DND-41 (cell line): ENCODE measurements around the gene FSIP1.

ENCODE experiments used
- ATAC-seq: fragments of 200-7000 bp; cut with Tn5 transposase; 3 replicates; pipeline ENCODE4 v1.9.1; 2021; ENCODE audit warnings: low read depth; ENCODE audit not compliant: insufficient read depth
- DNase-seq: peaks from one replicate; pipeline ENCODE4 v3.0.0-alpha.2; 2020
- H2AFZ ChIP-seq: 2 replicates; pipeline ENCODE4 v1.6.0; 2012; ENCODE audit warnings: low read depth, low read length
- H3K27ac ChIP-seq: 2 replicates; pipeline ENCODE4 v1.5.1; 2012; ENCODE audit warnings: low read length, inconsistent platforms
- H3K27me3 ChIP-seq: fragments of 200-600 bp; sonication (generic); 2 replicates; pipeline ENCODE4 v1.6.0; 2012; ENCODE audit warnings: low read length, mild to moderate bottlenecking, inconsistent platforms; ENCODE audit not compliant: insufficient read depth, poor library complexity
- H3K36me3 ChIP-seq: 2 replicates; pipeline ENCODE4 v1.5.1; 2012; ENCODE audit warnings: low read length, inconsistent platforms; ENCODE audit not compliant: insufficient read depth
- H3K4me1 ChIP-seq: 2 replicates; pipeline ENCODE4 v1.5.1; 2012; ENCODE audit warnings: mild to moderate bottlenecking, low read length; ENCODE audit not compliant: insufficient read depth
- H3K4me2 ChIP-seq: 2 replicates; pipeline ENCODE4 v1.6.0; 2012; ENCODE audit warnings: mild to moderate bottlenecking, moderate library complexity, low read length, inconsistent platforms; ENCODE audit not compliant: insufficient read depth
- H3K4me3 ChIP-seq, 2 experiments: fragments of 200-600 bp in 1 of 2; shearing (Covaris generic) in 1 of 2; 2 replicates each; pipeline ENCODE4 v1.5.1; 2012 to 2016; ENCODE audit warnings: inconsistent platforms in 2 of 2, low read length in 2 of 2, mild to moderate bottlenecking in 2 of 2, low read depth in 1 of 2, moderate library complexity in 1 of 2
- H3K79me2 ChIP-seq: 2 replicates; pipeline ENCODE4 v1.6.0; 2012; ENCODE audit warnings: low read length, inconsistent platforms; ENCODE audit not compliant: insufficient read depth
- H3K9ac ChIP-seq: 2 replicates; pipeline ENCODE4 v1.6.0; 2012; ENCODE audit warnings: low read depth, mild to moderate bottlenecking, inconsistent platforms, low read length, moderate library complexity
- H3K9me3 ChIP-seq: 2 replicates; pipeline ENCODE4 v1.5.1; 2012; ENCODE audit warnings: low read length, moderate library complexity, mild to moderate bottlenecking, inconsistent platforms; ENCODE audit not compliant: insufficient read depth, severe bottlenecking
- H4K20me1 ChIP-seq: 2 replicates; pipeline ENCODE4 v1.6.0; 2012; ENCODE audit warnings: low read length; ENCODE audit not compliant: insufficient read depth
- CTCF ChIP-seq: IDR thresholded peaks from 2 replicates; pipeline ENCODE4 v1.5.1; 2012; ENCODE audit warnings: borderline replicate concordance, low read length, moderate library complexity, mild to moderate bottlenecking; ENCODE audit not compliant: poor library complexity, severe bottlenecking; ENCODE audit errors: extremely low read depth
- EZH2 ChIP-seq: IDR thresholded peaks from 3 replicates; pipeline ENCODE4 v1.6.1; 2012; ENCODE audit warnings: borderline replicate concordance, low read depth, mild to moderate bottlenecking, moderate library complexity, low read length, inconsistent platforms; ENCODE audit not compliant: severe bottlenecking

The FSIP1 gene

GRCh38 chr15:39717134-39717533, 65.5 kb downstream of the FSIP1 start:
- H3K27me3 ChIP-seq, result peaks cover 4% of the 10 kb centered on the region
- H3K4me1 ChIP-seq, result no peaks in the 10 kb centered on the region
- H3K4me2 ChIP-seq, result no peak overlapping the region
- no peak overlapping the region for H2AFZ ChIP-seq
- no peaks in the 10 kb centered on the region for H4K20me1 ChIP-seq
- H3K27ac ChIP-seq, result no peak overlapping the region
- H3K9me3 ChIP-seq, result no peaks in the 10 kb centered on the region
- no peak for DNase-seq
- TF ChIP-seq CTCF (no peak), EZH2 (no peak)
- no peaks in the 10 kb centered on the region for H3K79me2 ChIP-seq
- no peaks in the 10 kb centered on the region for H3K36me3 ChIP-seq
- no peak overlapping the region for H3K9ac ChIP-seq
- no peak overlapping the region for H3K4me3 ChIP-seq
- ATAC-seq, result no peak

GRCh38 chr15:39714251-39714650, 68.4 kb downstream of the FSIP1 start:
- no peaks in the 10 kb centered on the region for H4K20me1 ChIP-seq
- peaks cover 4% of the 10 kb centered on the region for H3K27me3 ChIP-seq
- no peaks in the 10 kb centered on the region for H3K9me3 ChIP-seq
- H3K9ac ChIP-seq, result no peak overlapping the region
- H2AFZ ChIP-seq, result no peak overlapping the region
- H3K4me2 ChIP-seq, result no peak overlapping the region
- DNase-seq (no peak), ATAC-seq (no peak)
- no peak overlapping the region for H3K4me3 ChIP-seq
- H3K4me1 ChIP-seq, result no peaks in the 10 kb centered on the region
- H3K36me3 ChIP-seq, result no peaks in the 10 kb centered on the region
- no peaks in the 10 kb centered on the region for H3K79me2 ChIP-seq
- no peak overlapping the region for H3K27ac ChIP-seq
- TF ChIP-seq CTCF (no peak), EZH2 (no peak)

- DNase-seq, result no peak
- Histone ChIP-seq H3K36me3 (no peaks in the 10 kb centered on the region), H3K79me2 (no peaks in the 10 kb centered on the region), H3K4me3 (no peak overlapping the region), H3K27ac (no peak overlapping the region), H4K20me1 (no peaks in the 10 kb centered on the region), H3K4me1 (no peaks in the 10 kb centered on the region), H3K4me2 (no peak overlapping the region), H2AFZ (no peak overlapping the region), H3K9me3 (no peaks in the 10 kb centered on the region), H3K9ac (no peak overlapping the region), H3K27me3 (peaks cover 4% of the 10 kb centered on the region)
- ATAC-seq, result no peak
- TF ChIP-seq CTCF (no peak), EZH2 (no peak)
Observed at GRCh38 chr15:39713846-39714245, 68.8 kb downstream of the FSIP1 start.

- ATAC-seq (no peak), DNase-seq (no peak)
- no peak overlapping the region for H3K27ac ChIP-seq
- no peak for TF ChIP-seq CTCF
- TF ChIP-seq EZH2, result no peak
- H3K27me3 ChIP-seq, result peaks cover 4% of the 10 kb centered on the region
- no peaks in the 10 kb centered on the region for H3K9me3 ChIP-seq
- H3K4me2 ChIP-seq, result no peak overlapping the region
- H3K4me3 ChIP-seq, result no peak overlapping the region
- no peaks in the 10 kb centered on the region for H3K36me3 ChIP-seq
- H3K79me2 ChIP-seq, result no peaks in the 10 kb centered on the region
- H3K4me1 ChIP-seq, result no peaks in the 10 kb centered on the region
- no peak overlapping the region for H2AFZ ChIP-seq
- H3K9ac ChIP-seq, result no peak overlapping the region
- no peaks in the 10 kb centered on the region for H4K20me1 ChIP-seq
Observed at GRCh38 chr15:39710681-39711080, 72.0 kb downstream of the FSIP1 start.
